ENCODE data around the gene IRF9.
A peak's percentile ranks its signal among the peaks of the same experiment; 100 is the strongest.

Gene IRF9

GRCh38 chr14:24137529-24138395 is 23.3 kb upstream of the IRF9 start:
- Histone ChIP-seq H3K18ac (ENCODE audit: low read length) (no peak overlapping the region), H3K36me3 (ENCODE audit: control insufficient read depth, insufficient read depth, low read length) (peaks cover 5% of the 10 kb centered on the region), H4K5ac (ENCODE audit: low read length) (no peak overlapping the region), H2BK5ac (ENCODE audit: low read length) (no peak overlapping the region), H2BK15ac (replicated peaks; ENCODE audit: low read depth) (no peak overlapping the region), H3K4ac (ENCODE audit: low read depth, low read length) (no peak overlapping the region), H3K27me3 (ENCODE audit: insufficient read depth, low read length, poor library complexity) (no peaks in the 10 kb centered on the region), H2BK120ac (ENCODE audit: low read depth, low read length) (no peak overlapping the region), H3K27ac (ENCODE audit: low read depth, low read length) (no peak overlapping the region), H3K4me1 (ENCODE audit: control insufficient read depth, low read depth, low read length) (peaks cover 4% of the 10 kb centered on the region), H3K4me3 (ENCODE audit: low read length) (no peak overlapping the region), H2AK5ac (ENCODE audit: low read length) (no peak overlapping the region), H3K9ac (ENCODE audit: low read length) (no peak overlapping the region), H3K4me2 (ENCODE audit: low read length) (no peak overlapping the region), H3K56ac (ENCODE audit: low read length) (no peak overlapping the region), H3K79me1 (ENCODE audit: low read length) (peaks cover 9% of the 10 kb centered on the region), H4K8ac (ENCODE audit: low read depth, low read length) (no peak overlapping the region), H3K79me2 (ENCODE audit: control insufficient read depth, insufficient read depth, low read length) (peaks cover 13% of the 10 kb centered on the region), H3K23ac (ENCODE audit: low read length) (no peak overlapping the region)
- no peak for DNase-seq
- WGBS (ENCODE audit: extremely low coverage, insufficient coverage, low lambda C conversion rate), result no CpG with 5 or more reads among the region's 8 CpGs

- H3K4ac ChIP-seq (ENCODE audit: low read depth, low read length), result no peak overlapping the region
- H3K18ac ChIP-seq (ENCODE audit: low read length), result no peak overlapping the region
- H3K79me1 ChIP-seq (ENCODE audit: low read length), result peaks cover 9% of the 10 kb centered on the region
- no peak overlapping the region for H2BK120ac ChIP-seq (ENCODE audit: low read depth, low read length)
- H4K5ac ChIP-seq (ENCODE audit: low read length), result no peak overlapping the region
- no peak overlapping the region for H4K8ac ChIP-seq (ENCODE audit: low read depth, low read length)
- no peak overlapping the region for H2BK15ac ChIP-seq (replicated peaks; ENCODE audit: low read depth)
- H3K4me3 ChIP-seq (ENCODE audit: low read length), result no peak overlapping the region
- H3K4me2 ChIP-seq (ENCODE audit: low read length), result no peak overlapping the region
- no peak overlapping the region for H3K23ac ChIP-seq (ENCODE audit: low read length)
- no CpG with 5 or more reads among the region's 13 CpGs for WGBS (ENCODE audit: extremely low coverage, insufficient coverage, low lambda C conversion rate)
- no peak overlapping the region for H2BK5ac ChIP-seq (ENCODE audit: low read length)
- H3K56ac ChIP-seq (ENCODE audit: low read length), result no peak overlapping the region
- no peak overlapping the region for H3K9ac ChIP-seq (ENCODE audit: low read length)
- H3K36me3 ChIP-seq (ENCODE audit: control insufficient read depth, insufficient read depth, low read length), result peaks cover 5% of the 10 kb centered on the region
- H3K4me1 ChIP-seq (ENCODE audit: control insufficient read depth, low read depth, low read length), result peaks cover 4% of the 10 kb centered on the region
- H3K27me3 ChIP-seq (ENCODE audit: insufficient read depth, low read length, poor library complexity), result no peaks in the 10 kb centered on the region
- peaks cover 13% of the 10 kb centered on the region for H3K79me2 ChIP-seq (ENCODE audit: control insufficient read depth, insufficient read depth, low read length)
- no peak for DNase-seq
- H2AK5ac ChIP-seq (ENCODE audit: low read length), result no peak overlapping the region
- no peak overlapping the region for H3K27ac ChIP-seq (ENCODE audit: low read depth, low read length)
Observed at GRCh38 chr14:24138396-24139271, 22.4 kb upstream of the IRF9 start.

GRCh38 chr14:24139272-24139934 is 21.7 kb upstream of the IRF9 start:
- Histone ChIP-seq H3K4ac (ENCODE audit: low read depth, low read length) (no peak overlapping the region), H3K23ac (ENCODE audit: low read length) (no peak overlapping the region), H3K27me3 (ENCODE audit: insufficient read depth, low read length, poor library complexity) (no peaks in the 10 kb centered on the region), H3K56ac (ENCODE audit: low read length) (peak overlapping the region; percentile 38), H3K79me1 (ENCODE audit: low read length) (peaks cover 9% of the 10 kb centered on the region), H3K9ac (ENCODE audit: low read length) (peak overlapping the region; percentile 36), H3K4me1 (ENCODE audit: control insufficient read depth, low read depth, low read length) (peaks cover 4% of the 10 kb centered on the region), H4K8ac (ENCODE audit: low read depth, low read length) (no peak overlapping the region), H4K5ac (ENCODE audit: low read length) (no peak overlapping the region), H2AK5ac (ENCODE audit: low read length) (no peak overlapping the region), H3K27ac (ENCODE audit: low read depth, low read length) (no peak overlapping the region), H3K4me3 (ENCODE audit: low read length) (no peak overlapping the region), H2BK5ac (ENCODE audit: low read length) (no peak overlapping the region), H3K4me2 (ENCODE audit: low read length) (no peak overlapping the region), H3K79me2 (ENCODE audit: control insufficient read depth, insufficient read depth, low read length) (peaks cover 13% of the 10 kb centered on the region), H2BK120ac (ENCODE audit: low read depth, low read length) (no peak overlapping the region), H2BK15ac (replicated peaks; ENCODE audit: low read depth) (no peak overlapping the region), H3K36me3 (ENCODE audit: control insufficient read depth, insufficient read depth, low read length) (peaks cover 5% of the 10 kb centered on the region), H3K18ac (ENCODE audit: low read length) (no peak overlapping the region)
- no CpG with 5 or more reads among the region's 9 CpGs for WGBS (ENCODE audit: extremely low coverage, insufficient coverage, low lambda C conversion rate)
- DNase-seq, result no peak

- H2BK15ac ChIP-seq (replicated peaks; ENCODE audit: low read depth), result no peak within 1 kb of the TSS
- peak within 1 kb of the TSS; percentile 98 for H3K4me3 ChIP-seq (ENCODE audit: low read length)
- no CpG with 5 or more reads among the region's 65 CpGs for WGBS (ENCODE audit: extremely low coverage, insufficient coverage, low lambda C conversion rate)
- H4K8ac ChIP-seq (ENCODE audit: low read depth, low read length), result peak within 1 kb of the TSS; percentile 31
- peaks cover 5% of the 10 kb centered on the region for H3K36me3 ChIP-seq (ENCODE audit: control insufficient read depth, insufficient read depth, low read length)
- H3K79me2 ChIP-seq (ENCODE audit: control insufficient read depth, insufficient read depth, low read length), result peaks cover 13% of the 10 kb centered on the region
- no peaks in the 10 kb centered on the region for H3K27me3 ChIP-seq (ENCODE audit: insufficient read depth, low read length, poor library complexity)
- H3K9ac ChIP-seq (ENCODE audit: low read length), result peak within 1 kb of the TSS; percentile 100
- peak within 1 kb of the TSS; percentile 99 for H2BK5ac ChIP-seq (ENCODE audit: low read length)
- H2BK120ac ChIP-seq (ENCODE audit: low read depth, low read length), result no peak within 1 kb of the TSS
- peak within 1 kb of the TSS; percentile 100 for H3K56ac ChIP-seq (ENCODE audit: low read length)
- H3K4me2 ChIP-seq (ENCODE audit: low read length), result peak within 1 kb of the TSS; percentile 91
- peak within 1 kb of the TSS; percentile 74 for H3K23ac ChIP-seq (ENCODE audit: low read length)
- H3K27ac ChIP-seq (ENCODE audit: low read depth, low read length), result peak within 1 kb of the TSS; percentile 95
- peak within 1 kb of the TSS; percentile 49 for H3K4ac ChIP-seq (ENCODE audit: low read depth, low read length)
- H4K5ac ChIP-seq (ENCODE audit: low read length), result no peak within 1 kb of the TSS
- H3K79me1 ChIP-seq (ENCODE audit: low read length), result peaks cover 13% of the 10 kb centered on the region
- peak within 1 kb of the TSS; percentile 64 for H2AK5ac ChIP-seq (ENCODE audit: low read length)
- H3K4me1 ChIP-seq (ENCODE audit: control insufficient read depth, low read depth, low read length), result peaks cover 9% of the 10 kb centered on the region
- H3K18ac ChIP-seq (ENCODE audit: low read length), result peak within 1 kb of the TSS; percentile 63
- peak; percentile 100 for DNase-seq
Observed at GRCh38 chr14:24141097-24141880, 19.8 kb upstream of the IRF9 start, which contains the start of gene EMC9. EMC9 (minus strand) TSS chr14:24141591; CDS start chr14:24141304, 287 bp downstream.

GRCh38 chr14:24143511-24143910 is 17.6 kb upstream of the IRF9 start:
- no peak overlapping the region for H2AK5ac ChIP-seq (ENCODE audit: low read length)
- no peak overlapping the region for H3K4me2 ChIP-seq (ENCODE audit: low read length)
- no peak overlapping the region for H2BK120ac ChIP-seq (ENCODE audit: low read depth, low read length)
- peaks cover 21% of the 10 kb centered on the region for H3K79me1 ChIP-seq (ENCODE audit: low read length)
- no peak overlapping the region for H4K5ac ChIP-seq (ENCODE audit: low read length)
- no peak overlapping the region for H3K27ac ChIP-seq (ENCODE audit: low read depth, low read length)
- H3K18ac ChIP-seq (ENCODE audit: low read length), result no peak overlapping the region
- no peak overlapping the region for H3K56ac ChIP-seq (ENCODE audit: low read length)
- no peak overlapping the region for H3K4me3 ChIP-seq (ENCODE audit: low read length)
- H3K36me3 ChIP-seq (ENCODE audit: control insufficient read depth, insufficient read depth, low read length), result peaks cover 4% of the 10 kb centered on the region
- no peak overlapping the region for H2BK5ac ChIP-seq (ENCODE audit: low read length)
- WGBS (ENCODE audit: extremely low coverage, insufficient coverage, low lambda C conversion rate), result no CpG with 5 or more reads among the region's 2 CpGs
- no peak overlapping the region for H3K4ac ChIP-seq (ENCODE audit: low read depth, low read length)
- no peaks in the 10 kb centered on the region for H3K27me3 ChIP-seq (ENCODE audit: insufficient read depth, low read length, poor library complexity)
- H3K9ac ChIP-seq (ENCODE audit: low read length), result no peak overlapping the region
- H3K4me1 ChIP-seq (ENCODE audit: control insufficient read depth, low read depth, low read length), result peaks cover 10% of the 10 kb centered on the region
- H4K8ac ChIP-seq (ENCODE audit: low read depth, low read length), result no peak overlapping the region
- no peak overlapping the region for H2BK15ac ChIP-seq (replicated peaks; ENCODE audit: low read depth)
- DNase-seq, result no peak
- no peak overlapping the region for H3K23ac ChIP-seq (ENCODE audit: low read length)
- peaks cover 24% of the 10 kb centered on the region for H3K79me2 ChIP-seq (ENCODE audit: control insufficient read depth, insufficient read depth, low read length)
